Midbrain (tissue), 1 donor: ENCODE data around the gene PGS1.
A peak's percentile ranks its signal among the peaks of the same experiment; 100 is the strongest.

Experiments
- DNase-seq: peaks from one replicate; lab custom pipeline; 2025; lab: John Stamatoyannopoulos, UW

Gene PGS1

GRCh38 chr17:78387977-78388941 is 9.8 kb downstream of the PGS1 start:
- DNase-seq: peak; percentile 41

GRCh38 chr17:78390241-78391050 is 12.0 kb downstream of the PGS1 start:
- DNase-seq: no peak

- DNase-seq: no peak
Observed at GRCh38 chr17:78391051-78391431, 12.6 kb downstream of the PGS1 start.

GRCh38 chr17:78391843-78392242 is 13.4 kb downstream of the PGS1 start:
- no peak for DNase-seq

GRCh38 chr17:78392295-78392694 is 13.8 kb downstream of the PGS1 start:
- no peak for DNase-seq

GRCh38 chr17:78393575-78393974 is 15.1 kb downstream of the PGS1 start:
- no peak for DNase-seq

- no peak for DNase-seq
Observed at GRCh38 chr17:78394209-78394608, 15.8 kb downstream of the PGS1 start.

GRCh38 chr17:78395155-78395554 is 16.7 kb downstream of the PGS1 start:
- no peak for DNase-seq

GRCh38 chr17:78396441-78397337 is 18.2 kb downstream of the PGS1 start:
- DNase-seq: no peak

GRCh38 chr17:78397681-78398101 is 19.2 kb downstream of the PGS1 start:
- DNase-seq: no peak

- DNase-seq: no peak
Observed at GRCh38 chr17:78398390-78398789, 19.9 kb downstream of the PGS1 start.

GRCh38 chr17:78399028-78399692 is 20.7 kb downstream of the PGS1 start:
- no peak for DNase-seq

- no peak for DNase-seq
Observed at GRCh38 chr17:78399693-78400144, 21.3 kb downstream of the PGS1 start.

- DNase-seq: no peak
Observed at GRCh38 chr17:78400581-78401240, 22.3 kb downstream of the PGS1 start.

- DNase-seq: no peak
Observed at GRCh38 chr17:78401246-78401645, 22.8 kb downstream of the PGS1 start.

- no peak for DNase-seq
Observed at GRCh38 chr17:78401891-78402290, 23.4 kb downstream of the PGS1 start.

GRCh38 chr17:78403822-78404221 is 25.4 kb downstream of the PGS1 start:
- DNase-seq: no peak

GRCh38 chr17:78406396-78406795 is 27.9 kb downstream of the PGS1 start:
- no peak for DNase-seq

- no peak for DNase-seq
Observed at GRCh38 chr17:78406920-78407319, 28.5 kb downstream of the PGS1 start.

- no peak for DNase-seq
Observed at GRCh38 chr17:78407387-78408000, 29.0 kb downstream of the PGS1 start.
